Vagina (tissue), 2 donors: ENCODE results near the gene KLHDC4.

ENCODE experiments used
- POLR2A ChIP-seq, 2 donors: fragments of 450-650 bp; IDR thresholded peaks; one replicate each; pipeline ENCODE4 v1.6.1; 2017; ENCODE audit warnings: antibody characterized with exemption in 2 of 2, mild to moderate bottlenecking in 2 of 2, moderate library complexity in 2 of 2
- TF ChIP-seq, protein P1 (sequence below), 3 experiments: fragments of 450-650 bp in 2 of 3; fragments of 200-600 bp in 1 of 3; sonication (generic) in 1 of 3; IDR thresholded peaks; one replicate each; pipeline ENCODE4 v1.5.1; 2017 to 2019; ENCODE audit warnings: antibody characterized with exemption in 3 of 3, mild to moderate bottlenecking in 2 of 3, moderate library complexity in 2 of 3

DNA sequence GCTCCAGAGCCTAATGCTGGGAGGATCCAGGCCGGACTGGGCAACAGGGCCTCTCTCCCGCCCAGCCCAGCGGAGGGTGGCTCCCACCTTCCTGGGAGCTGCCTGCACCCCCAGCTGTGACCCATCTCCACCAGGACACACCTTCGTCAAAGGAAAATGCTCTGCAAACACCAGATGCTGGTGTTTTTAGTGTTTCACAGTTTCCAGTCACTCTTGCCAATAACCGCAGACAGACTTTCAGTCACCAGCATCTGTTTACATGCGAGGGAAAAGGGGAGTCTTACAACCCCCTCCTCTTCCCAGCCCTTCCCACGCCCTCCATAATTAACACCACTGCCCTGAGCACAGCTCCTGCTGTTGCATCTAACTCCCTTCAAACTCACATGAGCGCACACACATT, 25.3 kb downstream of the KLHDC4 start:
- TF ChIP-seq, protein P1, sequence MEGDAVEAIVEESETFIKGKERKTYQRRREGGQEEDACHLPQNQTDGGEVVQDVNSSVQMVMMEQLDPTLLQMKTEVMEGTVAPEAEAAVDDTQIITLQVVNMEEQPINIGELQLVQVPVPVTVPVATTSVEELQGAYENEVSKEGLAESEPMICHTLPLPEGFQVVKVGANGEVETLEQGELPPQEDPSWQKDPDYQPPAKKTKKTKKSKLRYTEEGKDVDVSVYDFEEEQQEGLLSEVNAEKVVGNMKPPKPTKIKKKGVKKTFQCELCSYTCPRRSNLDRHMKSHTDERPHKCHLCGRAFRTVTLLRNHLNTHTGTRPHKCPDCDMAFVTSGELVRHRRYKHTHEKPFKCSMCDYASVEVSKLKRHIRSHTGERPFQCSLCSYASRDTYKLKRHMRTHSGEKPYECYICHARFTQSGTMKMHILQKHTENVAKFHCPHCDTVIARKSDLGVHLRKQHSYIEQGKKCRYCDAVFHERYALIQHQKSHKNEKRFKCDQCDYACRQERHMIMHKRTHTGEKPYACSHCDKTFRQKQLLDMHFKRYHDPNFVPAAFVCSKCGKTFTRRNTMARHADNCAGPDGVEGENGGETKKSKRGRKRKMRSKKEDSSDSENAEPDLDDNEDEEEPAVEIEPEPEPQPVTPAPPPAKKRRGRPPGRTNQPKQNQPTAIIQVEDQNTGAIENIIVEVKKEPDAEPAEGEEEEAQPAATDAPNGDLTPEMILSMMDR (IDR thresholded peaks at IDR 0.05) = no peak
- TF ChIP-seq POLR2A (IDR thresholded peaks at IDR 0.05) = no peak
